Thyroid gland (tissue), 4 donors: ENCODE data around the gene MYOG.

Experiments
- CTCF ChIP-seq, 6 experiments: fragments of 200-600 bp in 3 of 6; fragments of 450-650 bp in 3 of 6; sonication (generic) in 3 of 6; IDR thresholded peaks; one replicate each; pipeline ENCODE4 v1.5.1; 2016 to 2019; ENCODE audit warnings: antibody characterized with exemption in 6 of 6, mild to moderate bottlenecking in 2 of 6, inconsistent platforms in 1 of 6, moderate library complexity in 1 of 6
- POLR2A ChIP-seq, 2 donors: fragments of 450-650 bp; IDR thresholded peaks; one replicate each; pipeline ENCODE4 v1.6.1; 2017; ENCODE audit warnings: antibody characterized with exemption in 2 of 2, mild to moderate bottlenecking in 2 of 2, moderate library complexity in 1 of 2

- TF ChIP-seq POLR2A (IDR thresholded peaks at IDR 0.05) (no peak), CTCF (IDR thresholded peaks at IDR 0.05) (no peak)
Observed at GRCh38 chr1:203051841-203052324, 33.9 kb downstream of the MYOG start.
